HepG2 (cell line): Measurements from ENCODE around the gene MEF2D. TPM values are rescaled to one million over a fixed set of nuclear protein-coding genes. Genes with fewer than 3 reads are reported as not detected.
A peak's percentile ranks its signal among the peaks of the same experiment; 100 is the strongest.

Source experiments
- AHDC1 ChIP-seq: sonication (generic); formaldehyde crosslinking; IDR thresholded peaks from 2 replicates; pipeline ENCODE4 v1.5.1; 2020; ENCODE audit warnings: mild to moderate bottlenecking, missing genetic modification reagents, borderline replicate concordance
- CHCHD3 ChIP-seq: sonication (generic); formaldehyde crosslinking; IDR thresholded peaks from 2 replicates; pipeline ENCODE4 v1.8.0; 2022; ENCODE audit warnings: mild to moderate bottlenecking, missing genetic modification reagents, moderate library complexity
- ELF1 ChIP-seq: sonication (generic); formaldehyde crosslinking; IDR thresholded peaks from 2 replicates; pipeline ENCODE4 v1.4.0; 2020; ENCODE audit warnings: missing genetic modification reagents
- FOXK2 ChIP-seq: fragments of 450-650 bp; IDR thresholded peaks from 2 replicates; pipeline ENCODE4 v1.6.1; 2016
- HMG20B ChIP-seq: conservative IDR thresholded peaks from 2 replicates; pipeline ENCODE4 v1.6.1; 2016; ENCODE audit warnings: missing genetic modification reagents, missing compliant biosample characterization
- ISX ChIP-seq: sonication (generic); formaldehyde crosslinking; conservative IDR thresholded peaks from 2 replicates; pipeline ENCODE4 v1.5.0; 2020; ENCODE audit warnings: missing genetic modification reagents
- KDM3A ChIP-seq: IDR thresholded peaks from 2 replicates; pipeline ENCODE4 v1.6.1; 2018; ENCODE audit warnings: low read depth, missing compliant biosample characterization
- MAF1 ChIP-seq: sonication (generic); formaldehyde crosslinking; IDR thresholded peaks from 2 replicates; pipeline ENCODE4 v1.5.0; 2020; ENCODE audit warnings: missing genetic modification reagents, borderline replicate concordance
- MEF2D ChIP-seq: sonication (generic); formaldehyde crosslinking; IDR thresholded peaks from 2 replicates; pipeline ENCODE4 v1.5.1; 2020; ENCODE audit warnings: mild to moderate bottlenecking, missing genetic modification reagents
- PRDM15 ChIP-seq: sonication (generic); formaldehyde crosslinking; IDR thresholded peaks from 2 replicates; pipeline ENCODE4 v1.4.0; 2020; ENCODE audit warnings: missing genetic modification reagents
- ZBTB42 ChIP-seq: sonication (generic); formaldehyde crosslinking; IDR thresholded peaks from 2 replicates; pipeline ENCODE4 v1.5.0; 2020; ENCODE audit warnings: mild to moderate bottlenecking, missing genetic modification reagents
- ZNF567 ChIP-seq: sonication (generic); formaldehyde crosslinking; IDR thresholded peaks from 2 replicates; pipeline ENCODE4 v1.8.1; 2023; ENCODE audit warnings: mild to moderate bottlenecking, missing genetic modification reagents, borderline replicate concordance
- ZNF609 ChIP-seq: sonication (generic); formaldehyde crosslinking; IDR thresholded peaks from 2 replicates; pipeline ENCODE4 v1.4.0; 2020; ENCODE audit warnings: mild to moderate bottlenecking, missing genetic modification reagents, borderline replicate concordance
- ZNF777 ChIP-seq: sonication (generic); formaldehyde crosslinking; IDR thresholded peaks from 2 replicates; pipeline ENCODE4 v1.4.0; 2020; ENCODE audit warnings: missing genetic modification reagents
- ZSCAN12 ChIP-seq: sonication (generic); formaldehyde crosslinking; IDR thresholded peaks from 2 replicates; pipeline ENCODE4 v1.9.0; 2021; ENCODE audit warnings: mild to moderate bottlenecking, missing genetic modification reagents
- polyA plus RNA-seq, 8 experiments: library from polyadenylated mRNA; depleted of rRNA in 3 of 8; stranded (reverse) in 7 of 8; unstranded in 1 of 8; fragments of >200 nt; fragmentation: Illumina TruSeq in 4 of 8; extraction: Trizol in 4 of 8; gene quantifications; 2 replicates each; pipeline versions ENCODE4 v1.2.1 to v1.2.3, GENCODE V29; 2011 to 2016; ENCODE audit warnings: low read depth in 4 of 8, missing spikeins in 1 of 8, mixed read lengths in 1 of 8; ENCODE audit not compliant: insufficient read depth in 1 of 8
- total RNA-seq, 5 experiments: library from RNA; depleted of rRNA; stranded (reverse); fragments of >200 nt; fragmentation: Illumina TruSeq; extraction: Trizol; gene quantifications; 2 replicates each; pipeline ENCODE4 v1.2.3, GENCODE V29; 2016; ENCODE audit warnings: low read depth in 1 of 5

MEF2D gene
- total and polyA plus RNA-seq, 2 of the 13 experiments (the other 11 are each of a cell fraction or from before 2014, with no cell fraction given), result 1.6 to 3.9 TPM

GRCh38 chr1:156500793-156501506, 375 bp upstream of the MEF2D start (continued):
- 0 out of 2 replicates have a peak, but pooled peaks have one; percentile 52 for TF ChIP-seq CHCHD3 (CRISPR knock-in tag)
- TF ChIP-seq ZNF567 (CRISPR knock-in tag), result peak; percentile 40; the same call in 1 of the 2 replicates
- no peak for TF ChIP-seq MAF1 (CRISPR knock-in tag)
- TF ChIP-seq ZSCAN12 (CRISPR knock-in tag), result peak; percentile 45; the same call in 1 of the 2 replicates
- TF ChIP-seq FOXK2, result no peak
- TF ChIP-seq HMG20B (CRISPR knock-in tag), result 0 out of 2 replicates have a peak, but pooled peaks have one; percentile 30
- no peak for TF ChIP-seq ISX (CRISPR knock-in tag)
- TF ChIP-seq ZNF777, result peak; percentile 56
- 0 out of 2 replicates have a peak, but pooled peaks have one; percentile 78 for TF ChIP-seq KDM3A (CRISPR knock-in tag)
- 0 out of 2 replicates have a peak, but pooled peaks have one; percentile 6 for TF ChIP-seq ZNF609 (CRISPR knock-in tag)
- 0 out of 2 replicates have a peak, but pooled peaks have one; percentile 24 for TF ChIP-seq AHDC1 (CRISPR knock-in tag)
- 0 out of 2 replicates have a peak, but pooled peaks have one; percentile 41 for TF ChIP-seq PRDM15 (CRISPR knock-in tag)
- TF ChIP-seq MEF2D, result peak; percentile 19; the same call in 1 of the 2 replicates
- TF ChIP-seq ZBTB42 (CRISPR knock-in tag), result no peak
- 0 out of 2 replicates have a peak, but pooled peaks have one; percentile 5 for TF ChIP-seq ELF1 (CRISPR knock-in tag)
